HG02759 (cell line): ENCODE data around the gene SKA2.
"Not testable (repeated sequence)": the region's sequence is repeated elsewhere in the genome, so short reads cannot be mapped to it uniquely, and the experiment has no call there.

ENCODE experiments used
- ATAC-seq: cut with Tn5 transposase; IDR thresholded peaks from one replicate; pipeline ENCODE4 v1.9.1; 2021; ENCODE audit warnings: mild to moderate bottlenecking, moderate library complexity; ENCODE audit not compliant: unreplicated experiment

Gene SKA2

DNA sequence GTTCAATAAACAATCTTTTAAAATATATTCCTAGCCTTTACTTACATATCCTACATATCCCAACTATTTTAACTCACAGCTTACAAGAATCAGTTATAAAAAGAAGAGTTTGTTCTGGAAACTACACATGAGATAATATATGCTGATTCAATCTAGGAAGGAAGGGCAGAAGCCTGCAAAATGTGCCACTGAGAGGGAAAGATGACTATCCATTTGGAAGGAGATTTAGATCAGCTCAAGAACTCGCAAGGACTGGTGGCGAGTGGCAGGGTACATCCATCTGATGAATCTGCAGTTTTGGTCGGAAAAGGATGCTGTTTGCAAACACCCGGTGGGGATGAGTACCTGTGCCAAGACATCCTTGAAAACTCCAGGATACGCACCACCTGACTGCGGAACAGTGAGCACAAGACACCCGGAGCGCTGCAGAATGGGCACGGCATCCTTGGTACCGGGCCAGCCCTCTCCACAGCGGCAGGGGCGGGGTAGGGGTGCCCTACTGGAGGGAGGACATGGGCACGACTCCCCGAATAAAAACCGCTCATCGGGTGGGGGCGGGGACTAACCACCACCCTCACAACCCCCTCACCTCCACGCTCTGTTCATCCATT, 49.0 kb downstream of the SKA2 start:
- ATAC-seq: peak; percentile 30

DNA sequence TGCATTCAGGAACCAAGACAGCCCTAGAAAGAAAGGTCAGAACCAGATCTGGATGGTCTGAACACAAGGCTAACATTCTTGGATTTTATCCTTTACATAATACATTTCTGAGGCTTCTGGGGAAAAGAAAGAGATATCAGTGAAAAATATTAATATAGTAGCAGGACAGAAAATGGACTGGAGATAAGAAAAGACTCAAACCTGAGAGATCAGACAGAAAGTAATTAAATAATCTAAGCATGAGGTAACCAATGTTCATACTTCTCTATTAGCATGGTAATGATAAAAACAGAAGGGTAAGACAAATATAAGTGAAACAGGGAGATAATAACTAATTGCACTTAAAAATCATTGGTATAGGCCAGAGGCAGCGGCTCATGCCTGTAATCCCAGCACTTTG, 53.8 kb downstream of the SKA2 start:
- no peak for ATAC-seq

DNA sequence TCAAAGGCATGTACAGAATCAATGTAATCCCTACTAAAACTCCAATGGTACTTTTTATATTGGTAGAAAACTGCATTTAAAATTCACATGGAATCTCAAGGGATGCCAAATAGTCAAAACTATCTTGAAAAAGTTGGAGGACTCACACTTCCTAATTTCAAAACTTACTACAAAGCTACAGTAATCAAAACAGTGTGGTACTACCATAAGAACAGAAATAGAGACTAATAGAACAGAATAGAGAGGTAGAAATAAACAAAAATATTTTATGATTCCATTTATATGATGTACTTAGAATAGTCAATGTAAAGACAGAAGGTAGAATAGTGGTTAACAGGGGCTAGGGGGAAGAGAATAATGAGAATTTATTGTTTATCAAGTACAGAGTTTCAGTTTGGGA, 57.1 kb downstream of the SKA2 start:
- ATAC-seq: no peak

- ATAC-seq: no peak
Observed at GRCh38 chr17:59094861-59095530, 60.0 kb downstream of the SKA2 start.

DNA sequence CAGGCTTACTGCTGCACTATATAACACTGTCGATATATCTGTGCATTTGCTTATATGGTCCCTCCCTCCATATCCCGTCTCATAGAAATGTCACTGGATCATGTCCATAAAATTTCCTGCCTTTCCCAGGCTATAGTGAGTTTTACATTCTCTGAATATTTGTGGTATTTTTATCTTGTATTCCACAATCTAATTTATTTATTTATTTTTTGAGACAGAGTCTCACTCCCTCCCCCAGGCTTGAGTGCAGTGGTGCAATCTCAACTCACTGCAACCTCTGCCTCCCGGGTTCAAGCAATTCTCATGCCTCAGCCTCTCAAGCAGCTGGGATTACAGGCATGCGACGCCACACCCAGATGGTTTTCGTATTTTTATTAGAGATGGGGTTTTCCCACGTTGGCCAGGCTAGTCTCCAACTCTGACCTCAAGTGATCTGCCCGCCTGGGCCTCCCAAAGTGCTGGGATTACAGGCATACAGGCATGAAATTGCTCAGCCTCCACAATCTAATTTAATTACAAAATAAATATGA, 61.2 kb downstream of the SKA2 start:
- no peak for ATAC-seq

DNA sequence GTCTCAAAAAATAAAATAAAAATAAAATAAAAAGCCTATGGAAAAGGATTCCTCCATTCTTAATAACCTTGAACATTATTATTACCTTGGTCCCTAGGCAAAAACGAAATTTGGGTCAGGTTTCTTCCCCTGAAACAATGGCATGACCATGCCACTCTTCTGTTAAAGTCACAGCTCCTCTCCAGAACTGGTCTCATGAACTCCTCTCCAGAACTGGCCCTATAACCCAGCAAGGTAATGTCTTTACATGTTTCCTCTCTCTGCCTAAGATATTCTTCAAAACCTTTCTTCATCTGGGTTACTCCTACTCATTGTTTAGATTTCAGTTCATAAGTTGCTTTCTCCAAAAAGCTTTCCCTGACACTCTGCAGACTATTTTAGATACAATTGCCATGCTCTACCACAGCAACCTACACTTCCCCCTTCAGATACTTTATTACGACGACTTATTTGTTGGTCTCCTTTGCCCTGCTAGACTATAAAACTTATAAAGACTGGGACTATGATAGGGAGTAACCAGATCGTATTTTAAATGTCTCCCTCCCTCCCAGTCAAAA, 61.8 kb downstream of the SKA2 start:
- ATAC-seq: no peak

- ATAC-seq: not testable (repeated sequence)
Observed at GRCh38 chr17:59090593-59090992, 64.4 kb downstream of the SKA2 start.

DNA sequence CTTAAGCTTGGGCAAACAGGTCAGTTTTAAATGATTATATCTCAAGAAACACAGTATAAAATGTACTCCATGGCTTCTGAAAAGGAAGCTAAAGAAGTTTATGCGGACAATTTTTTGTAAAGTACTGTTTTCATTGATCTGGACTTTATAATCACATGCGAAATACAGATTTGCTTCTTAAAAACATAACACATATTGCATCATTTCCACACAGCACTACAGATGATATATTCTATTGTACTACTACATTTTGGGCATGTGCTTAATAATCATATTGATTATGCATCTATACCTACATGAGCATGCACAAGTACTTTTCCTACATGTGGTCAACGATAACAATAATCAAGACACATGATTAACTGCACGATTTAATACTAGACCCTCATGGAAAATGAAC, 70.8 kb downstream of the SKA2 start:
- no peak for ATAC-seq

DNA sequence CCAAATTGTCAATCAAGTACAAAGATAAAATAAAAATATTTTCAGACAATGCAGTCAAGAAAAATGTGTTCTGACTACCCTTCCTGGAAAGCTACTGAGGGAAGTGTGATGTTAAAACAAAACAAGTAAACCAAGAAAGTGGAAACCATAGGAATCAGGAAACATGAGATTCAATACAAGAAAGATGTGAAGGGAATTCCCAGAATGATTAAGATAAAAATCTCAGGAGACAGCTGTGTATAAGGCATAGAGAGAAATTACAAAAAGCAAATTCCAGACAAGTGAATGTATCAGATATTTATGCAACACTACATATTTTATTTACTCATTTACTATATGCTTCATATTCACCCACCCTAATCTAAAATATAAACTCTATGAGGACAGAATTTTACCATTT, 80.5 kb downstream of the SKA2 start:
- ATAC-seq: no peak

GRCh38 chr17:59073972-59074371, 81.0 kb downstream of the SKA2 start:
- no peak for ATAC-seq

DNA sequence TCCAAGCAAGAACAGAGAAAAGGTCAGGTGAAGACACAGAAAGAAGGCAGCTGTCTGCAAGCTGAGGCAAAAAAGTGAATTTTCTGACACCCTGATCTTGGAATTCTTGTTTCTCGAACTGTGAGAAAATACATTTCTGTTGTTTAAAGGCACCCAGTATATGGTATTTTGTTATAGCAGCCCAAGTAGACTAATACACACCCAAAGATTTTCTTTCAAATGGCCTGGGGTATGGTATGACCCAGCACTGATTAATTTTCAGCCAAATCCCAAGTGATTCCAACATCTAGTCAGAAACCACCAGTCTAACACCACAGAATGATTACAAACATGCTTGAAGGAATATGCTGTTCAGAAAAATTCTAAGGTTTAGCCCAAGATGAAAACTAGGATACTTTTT, 85.1 kb downstream of the SKA2 start:
- ATAC-seq: no peak

GRCh38 chr17:59067756-59068155, 87.2 kb downstream of the SKA2 start:
- no peak for ATAC-seq

DNA sequence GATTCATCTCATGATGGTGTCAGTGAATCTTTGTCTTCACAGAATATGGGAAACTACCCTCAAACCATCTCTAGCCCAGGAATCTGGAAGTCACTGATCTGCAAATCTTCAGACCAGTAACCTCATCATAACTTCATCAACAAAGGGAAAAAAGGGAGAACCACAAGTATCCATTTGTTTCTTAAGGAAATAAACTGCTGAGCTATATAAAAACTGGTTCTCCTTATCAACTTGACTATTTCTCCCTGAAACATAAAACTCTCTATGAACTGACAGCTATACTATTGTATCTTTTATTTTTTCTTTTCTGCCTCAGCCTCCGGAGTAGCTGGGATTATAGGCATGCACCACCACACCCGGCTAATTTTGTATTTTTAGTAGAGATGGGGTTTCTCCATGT, 87.6 kb downstream of the SKA2 start:
- ATAC-seq: no peak

- ATAC-seq: no peak
Observed at GRCh38 chr17:59062509-59062908, 92.5 kb downstream of the SKA2 start.
